Panc1 (cell line): ENCODE data around the gene SETX. TPM values are rescaled to one million over a fixed set of nuclear protein-coding genes. Genes with fewer than 3 reads are reported as not detected.

Experiments used
- ATAC-seq: fragments of 200-7000 bp; cut with Tn5 transposase; 2 replicates; pipeline ENCODE4 v1.9.1; 2020; ENCODE audit warnings: mild to moderate bottlenecking, moderate library complexity
- BruUV-seq: library from RNA; stranded (reverse); fragments of 400-500 nt; replicated peaks from 2 replicates; lab custom pipeline; 2021; lab: Mats Ljungman, UMichigan
- CTCF ChIA-PET: fragments of 300-600 bp; sonication (Branson Sonifier 250); formaldehyde crosslinking; loops from one replicate; lab custom pipeline; 2022; ENCODE audit warnings: antibody characterized with exemption; lab: Charles Lee
- POLR2A ChIA-PET: fragments of 300-600 bp; sonication (Branson Sonifier 250); formaldehyde crosslinking; loops from one replicate; lab custom pipeline; 2022; ENCODE audit warnings: antibody characterized with exemption; lab: Charles Lee
- DNase-seq: peaks from one replicate; pipeline ENCODE4 v3.0.0-alpha.2; 2010; ENCODE audit warnings: low read depth, low spot score
- H3K27ac ChIP-seq: 2 replicates; pipeline ENCODE4 v1.5.1; 2011; ENCODE audit warnings: mild to moderate bottlenecking, low read length, inconsistent platforms
- H3K27me3 ChIP-seq: fragments of 200-500 bp; sonication (Bioruptor generic); 2 replicates; pipeline ENCODE4 v1.6.0; 2014; ENCODE audit warnings: low read length, inconsistent platforms; ENCODE audit not compliant: control insufficient read depth, insufficient read depth
- H3K36me3 ChIP-seq: fragments of 200-500 bp; sonication (Bioruptor generic); 2 replicates; pipeline ENCODE4 v1.5.1; 2014; ENCODE audit warnings: inconsistent platforms, mild to moderate bottlenecking, low read length, moderate library complexity; ENCODE audit not compliant: control insufficient read depth, insufficient read depth
- H3K4me1 ChIP-seq: 2 replicates; pipeline ENCODE4 v1.5.1; 2011; ENCODE audit warnings: inconsistent platforms, mild to moderate bottlenecking, low read length, moderate library complexity; ENCODE audit not compliant: control insufficient read depth, insufficient read depth
- H3K4me3 ChIP-seq, 2 experiments: 2 replicates each; pipeline ENCODE4 v1.5.1; 2011 to 2012; ENCODE audit warnings: low read depth in 2 of 2, low read length in 2 of 2, mild to moderate bottlenecking in 2 of 2, inconsistent platforms in 1 of 2, moderate library complexity in 1 of 2
- H3K9me3 ChIP-seq: fragments of 200-500 bp; sonication (Bioruptor generic); 2 replicates; pipeline ENCODE4 v1.5.1; 2014; ENCODE audit warnings: low read depth, mild to moderate bottlenecking, inconsistent platforms, low read length, moderate library complexity; ENCODE audit not compliant: control insufficient read depth, insufficient read depth
- POLR2AphosphoS5 ChIP-seq: IDR thresholded peaks from 2 replicates; pipeline ENCODE4 v1.6.1; 2012; ENCODE audit warnings: mild to moderate bottlenecking, low read depth, low read length, moderate library complexity
- SIN3A ChIP-seq: IDR thresholded peaks from 2 replicates; pipeline ENCODE4 v1.6.1; 2012; ENCODE audit warnings: low read depth, mild to moderate bottlenecking, low read length, moderate library complexity, borderline replicate concordance; ENCODE audit not compliant: insufficient read depth
- TCF7L2 ChIP-seq: IDR thresholded peaks from 2 replicates; pipeline ENCODE4 v1.6.1; 2011; ENCODE audit warnings: mild to moderate bottlenecking, low read depth, low read length, inconsistent platforms
- in situ Hi-C: cut with HindIII; loops from 2 replicates; pipeline ENCODE4 v1.10.0; 2016; ENCODE audit warnings: low sequenced_read_pairs, low pct_unique_long_range_greater_than_20kb
- intact Hi-C: fragments of 100-400 bp; cut with micrococcal nuclease; formaldehyde crosslinking; loops from one replicate; pipeline ENCODE4 v1.10.0; 2022; ENCODE audit not compliant: unreplicated experiment
- total RNA-seq: library from RNA; stranded (reverse); gene quantifications from one replicate; pipeline ENCODE4 v1.2.1, GENCODE V29; 2021; ENCODE audit not compliant: unreplicated experiment
- TF ChIP-seq, protein P1 (sequence below): fragments of 450-650 bp; IDR thresholded peaks from 2 replicates; pipeline ENCODE4 v1.5.1; 2017; ENCODE audit warnings: mild to moderate bottlenecking
- TF ChIP-seq, protein P2 (sequence below), 2 experiments: IDR thresholded peaks; 2 replicates each; pipeline ENCODE4 v1.6.1; 2011 to 2012; ENCODE audit warnings: low read depth in 2 of 2, control low read depth in 1 of 2, low read length in 1 of 2, mild to moderate bottlenecking in 1 of 2, moderate library complexity in 1 of 2; ENCODE audit not compliant: insufficient read depth in 1 of 2

SETX gene
- total RNA-seq, 1 experiment from 2014 or later: 28.1 TPM

DNA sequence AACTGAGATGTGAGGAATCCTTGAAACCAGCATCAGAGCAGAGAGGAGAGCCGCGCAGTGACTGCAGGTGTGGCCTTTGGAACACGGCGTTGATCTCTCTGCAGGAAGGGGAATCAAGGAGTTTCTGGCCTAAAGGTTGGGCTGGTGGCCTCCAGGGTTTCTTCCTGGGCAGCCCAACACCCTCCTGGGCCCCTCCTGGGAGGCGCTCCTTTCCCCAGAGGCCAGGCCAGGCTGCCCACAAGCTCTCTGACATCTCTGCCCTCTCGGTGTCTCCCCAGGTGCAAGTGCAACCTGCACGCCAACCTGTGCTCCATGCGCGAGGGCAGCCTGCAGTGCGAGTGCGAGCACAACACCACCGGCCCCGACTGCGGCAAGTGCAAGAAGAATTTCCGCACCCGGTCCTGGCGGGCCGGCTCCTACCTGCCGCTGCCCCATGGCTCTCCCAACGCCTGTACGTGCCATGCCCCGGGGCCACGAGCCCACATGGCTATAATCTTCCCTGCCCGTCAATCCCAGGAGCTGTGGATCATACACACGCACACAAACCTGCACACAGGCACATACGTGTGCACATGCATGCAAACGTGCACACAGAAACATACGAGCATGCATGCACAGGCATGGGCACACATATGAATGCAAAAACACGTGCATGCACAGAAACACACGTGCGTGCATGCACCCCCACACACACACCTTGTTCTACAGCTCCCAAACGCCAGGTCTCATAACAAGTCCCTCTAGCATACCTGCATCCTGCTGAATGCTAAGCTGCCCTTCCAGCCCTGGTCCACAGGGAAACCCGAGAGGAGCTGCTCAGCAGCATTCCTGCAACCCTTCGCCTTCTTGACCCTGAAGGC, 128.0 kb downstream of the SETX start:
- TF ChIP-seq SIN3A (no peak), POLR2AphosphoS5 (no peak), TCF7L2 (no peak)
- TF ChIP-seq, protein P1, sequence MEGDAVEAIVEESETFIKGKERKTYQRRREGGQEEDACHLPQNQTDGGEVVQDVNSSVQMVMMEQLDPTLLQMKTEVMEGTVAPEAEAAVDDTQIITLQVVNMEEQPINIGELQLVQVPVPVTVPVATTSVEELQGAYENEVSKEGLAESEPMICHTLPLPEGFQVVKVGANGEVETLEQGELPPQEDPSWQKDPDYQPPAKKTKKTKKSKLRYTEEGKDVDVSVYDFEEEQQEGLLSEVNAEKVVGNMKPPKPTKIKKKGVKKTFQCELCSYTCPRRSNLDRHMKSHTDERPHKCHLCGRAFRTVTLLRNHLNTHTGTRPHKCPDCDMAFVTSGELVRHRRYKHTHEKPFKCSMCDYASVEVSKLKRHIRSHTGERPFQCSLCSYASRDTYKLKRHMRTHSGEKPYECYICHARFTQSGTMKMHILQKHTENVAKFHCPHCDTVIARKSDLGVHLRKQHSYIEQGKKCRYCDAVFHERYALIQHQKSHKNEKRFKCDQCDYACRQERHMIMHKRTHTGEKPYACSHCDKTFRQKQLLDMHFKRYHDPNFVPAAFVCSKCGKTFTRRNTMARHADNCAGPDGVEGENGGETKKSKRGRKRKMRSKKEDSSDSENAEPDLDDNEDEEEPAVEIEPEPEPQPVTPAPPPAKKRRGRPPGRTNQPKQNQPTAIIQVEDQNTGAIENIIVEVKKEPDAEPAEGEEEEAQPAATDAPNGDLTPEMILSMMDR: no peak
- TF ChIP-seq, protein P2, sequence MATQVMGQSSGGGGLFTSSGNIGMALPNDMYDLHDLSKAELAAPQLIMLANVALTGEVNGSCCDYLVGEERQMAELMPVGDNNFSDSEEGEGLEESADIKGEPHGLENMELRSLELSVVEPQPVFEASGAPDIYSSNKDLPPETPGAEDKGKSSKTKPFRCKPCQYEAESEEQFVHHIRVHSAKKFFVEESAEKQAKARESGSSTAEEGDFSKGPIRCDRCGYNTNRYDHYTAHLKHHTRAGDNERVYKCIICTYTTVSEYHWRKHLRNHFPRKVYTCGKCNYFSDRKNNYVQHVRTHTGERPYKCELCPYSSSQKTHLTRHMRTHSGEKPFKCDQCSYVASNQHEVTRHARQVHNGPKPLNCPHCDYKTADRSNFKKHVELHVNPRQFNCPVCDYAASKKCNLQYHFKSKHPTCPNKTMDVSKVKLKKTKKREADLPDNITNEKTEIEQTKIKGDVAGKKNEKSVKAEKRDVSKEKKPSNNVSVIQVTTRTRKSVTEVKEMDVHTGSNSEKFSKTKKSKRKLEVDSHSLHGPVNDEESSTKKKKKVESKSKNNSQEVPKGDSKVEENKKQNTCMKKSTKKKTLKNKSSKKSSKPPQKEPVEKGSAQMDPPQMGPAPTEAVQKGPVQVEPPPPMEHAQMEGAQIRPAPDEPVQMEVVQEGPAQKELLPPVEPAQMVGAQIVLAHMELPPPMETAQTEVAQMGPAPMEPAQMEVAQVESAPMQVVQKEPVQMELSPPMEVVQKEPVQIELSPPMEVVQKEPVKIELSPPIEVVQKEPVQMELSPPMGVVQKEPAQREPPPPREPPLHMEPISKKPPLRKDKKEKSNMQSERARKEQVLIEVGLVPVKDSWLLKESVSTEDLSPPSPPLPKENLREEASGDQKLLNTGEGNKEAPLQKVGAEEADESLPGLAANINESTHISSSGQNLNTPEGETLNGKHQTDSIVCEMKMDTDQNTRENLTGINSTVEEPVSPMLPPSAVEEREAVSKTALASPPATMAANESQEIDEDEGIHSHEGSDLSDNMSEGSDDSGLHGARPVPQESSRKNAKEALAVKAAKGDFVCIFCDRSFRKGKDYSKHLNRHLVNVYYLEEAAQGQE (IDR thresholded peaks at IDR 0.05; ENCODE audit: insufficient read depth in 1 of 2, low read depth in 2 of 2, low read length in 1 of 2): no peak
- intact Hi-C loops: no loop called here
- Histone ChIP-seq H3K4me1 (no peaks in the 10 kb centered on the region), H3K36me3 (no peaks in the 10 kb centered on the region), H3K27me3 (no peaks in the 10 kb centered on the region), H3K9me3 (no peaks in the 10 kb centered on the region), H3K4me3 (no peak overlapping the region), H3K27ac (no peak overlapping the region)
- in situ Hi-C loops: no loop called here
- ATAC-seq (no peak), DNase-seq (no peak)
- ChIA-PET POLR2A (no interaction called here), CTCF (interaction anchor here (0.6 kb wide), 1 partner anchor 457 kb away, joined by 8 read pairs; no protein-coding TSS in a partner anchor)
- no TSS peak for BruUV-seq

DNA sequence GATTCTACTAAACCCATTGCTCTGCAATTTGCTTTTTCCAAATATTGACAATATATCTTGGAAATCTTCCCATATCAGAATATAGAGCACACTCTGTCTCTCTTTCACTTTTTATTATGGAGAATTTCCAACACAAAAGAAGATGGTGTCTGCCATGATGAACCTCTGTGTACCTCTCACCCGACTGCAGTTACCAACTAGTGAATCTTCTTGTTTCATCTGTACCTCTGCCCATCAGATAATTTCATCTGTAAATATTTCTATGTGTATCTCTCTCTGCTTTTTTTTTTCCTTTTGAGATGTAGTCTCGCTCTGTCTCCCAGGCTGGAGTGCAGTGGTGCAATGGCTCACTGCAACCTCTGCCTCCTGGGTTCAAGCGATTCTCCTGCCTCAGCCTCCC, 130.1 kb downstream of the SETX start:
- BruUV-seq: no TSS peak
- no peak for ATAC-seq
- ChIA-PET POLR2A (no interaction called here), CTCF (no interaction called here)
- in situ Hi-C loops (no loop called here), intact Hi-C loops (no loop called here)
- TF ChIP-seq, protein P2 (IDR thresholded peaks at IDR 0.05; ENCODE audit: insufficient read depth in 1 of 2, low read depth in 2 of 2, low read length in 1 of 2): no peak
- TF ChIP-seq, protein P1: no peak
- TF ChIP-seq POLR2AphosphoS5 (no peak), SIN3A (no peak), TCF7L2 (no peak)
- no peaks in the 10 kb centered on the region for H3K27me3 ChIP-seq
- no peaks in the 10 kb centered on the region for H3K4me1 ChIP-seq
- DNase-seq: no peak
- H3K4me3 ChIP-seq: no peak overlapping the region
- H3K36me3 ChIP-seq: no peaks in the 10 kb centered on the region
- H3K27ac ChIP-seq: no peak overlapping the region
- H3K9me3 ChIP-seq: no peaks in the 10 kb centered on the region
